HT1080 (cell line): Measurements from ENCODE around the gene TACR2. TPM values are rescaled to one million over a fixed set of nuclear protein-coding genes. Genes with fewer than 3 reads are reported as not detected.

Source experiments
- DNase-seq: peaks from one replicate; pipeline ENCODE4 v3.0.0-alpha.2; 2015; ENCODE audit warnings: low read depth
- total RNA-seq: library from RNA; depleted of rRNA; stranded (reverse); fragments of >200 nt; shearing (Covaris generic); gene quantifications from 2 replicates; pipeline ENCODE4 v1.2.3, GENCODE V29; 2014

Gene TACR2
- total RNA-seq, 1 experiment from 2014 or later = not detected

DNA sequence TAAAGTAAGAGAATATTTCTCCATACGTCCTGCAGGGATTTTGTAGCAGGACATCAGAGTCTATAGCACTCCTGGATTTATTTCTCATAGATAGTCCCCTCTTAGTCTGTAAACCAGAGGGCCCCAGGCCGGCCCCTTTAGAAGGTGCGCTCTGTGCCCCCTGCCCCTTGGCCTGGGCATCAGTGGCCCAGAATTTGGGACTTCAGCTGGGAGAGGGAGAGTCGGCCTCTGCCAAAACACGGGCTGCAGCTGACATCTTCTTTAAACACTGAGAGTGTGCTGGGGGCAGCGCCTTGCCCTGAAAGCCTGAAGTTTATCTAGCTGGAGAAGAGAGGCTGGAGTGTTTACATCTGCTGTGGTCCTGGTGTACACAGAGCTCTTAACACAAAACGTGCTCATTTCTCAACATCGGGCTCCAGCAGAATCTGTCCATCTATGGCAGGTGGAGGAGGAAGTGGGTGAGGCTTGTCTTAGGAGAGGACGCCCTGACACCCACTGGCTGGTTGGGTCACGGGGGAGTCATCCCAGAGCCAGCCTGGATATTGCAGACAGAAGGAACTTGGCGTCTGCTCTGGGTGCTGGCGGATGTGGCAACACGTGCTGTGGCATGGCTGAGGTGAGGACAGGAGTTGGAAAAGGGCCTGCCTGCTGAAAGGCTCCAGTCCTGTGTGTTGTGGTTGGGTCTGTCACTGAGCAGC, 5.0 kb upstream of the TACR2 start:
- no peak for DNase-seq

DNA sequence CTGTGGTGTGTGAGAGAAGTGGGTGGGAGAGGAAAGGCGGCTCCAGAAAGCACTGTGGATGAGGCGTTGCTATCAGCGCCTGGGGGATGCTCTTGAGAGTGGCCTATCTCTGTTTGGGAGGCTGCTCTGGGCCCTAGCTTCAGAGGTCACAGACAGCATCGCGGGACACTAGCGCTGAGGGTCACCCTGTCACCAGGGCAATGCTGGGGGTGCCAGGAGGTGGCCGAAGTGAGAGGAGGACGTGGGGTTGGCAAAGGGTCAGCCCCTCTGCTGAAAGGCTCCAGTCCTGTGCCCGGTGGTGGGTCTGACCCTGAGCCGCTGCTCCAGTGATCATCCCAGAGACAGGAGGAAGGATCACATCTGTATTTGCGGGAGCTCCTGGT, 3.0 kb upstream of the TACR2 start:
- DNase-seq = no peak

DNA sequence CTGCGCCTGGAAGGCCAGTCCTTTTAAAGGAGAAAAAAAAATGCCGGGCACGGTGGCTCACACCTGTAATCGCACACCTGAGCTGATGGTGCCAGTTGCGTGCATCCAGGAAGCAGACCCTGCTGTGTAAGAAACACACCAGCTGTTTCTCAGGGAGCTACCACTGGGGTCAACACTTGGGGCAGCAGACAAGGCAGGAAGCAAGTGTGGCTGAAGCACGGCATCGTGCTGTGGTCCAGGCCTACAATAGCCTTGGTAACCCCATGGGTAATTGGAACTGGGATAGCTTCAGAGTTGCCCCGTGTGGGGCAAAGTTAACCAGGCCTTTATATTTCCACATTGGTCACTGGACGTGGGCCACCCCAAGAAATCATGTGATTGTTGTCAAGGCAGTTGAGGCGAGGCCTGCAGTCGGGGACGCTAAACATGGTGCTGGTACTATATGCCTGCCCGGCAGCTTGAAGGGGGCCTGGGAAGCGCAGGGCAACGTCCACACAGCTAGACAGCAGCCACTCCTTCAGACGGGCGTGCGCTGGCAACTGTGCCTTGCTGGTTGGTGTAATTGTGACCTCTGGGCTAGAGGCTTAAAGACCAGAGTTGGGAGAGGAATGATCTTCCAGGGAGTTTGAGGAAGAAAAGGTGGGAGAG, 2.5 kb upstream of the TACR2 start:
- DNase-seq = no peak

DNA sequence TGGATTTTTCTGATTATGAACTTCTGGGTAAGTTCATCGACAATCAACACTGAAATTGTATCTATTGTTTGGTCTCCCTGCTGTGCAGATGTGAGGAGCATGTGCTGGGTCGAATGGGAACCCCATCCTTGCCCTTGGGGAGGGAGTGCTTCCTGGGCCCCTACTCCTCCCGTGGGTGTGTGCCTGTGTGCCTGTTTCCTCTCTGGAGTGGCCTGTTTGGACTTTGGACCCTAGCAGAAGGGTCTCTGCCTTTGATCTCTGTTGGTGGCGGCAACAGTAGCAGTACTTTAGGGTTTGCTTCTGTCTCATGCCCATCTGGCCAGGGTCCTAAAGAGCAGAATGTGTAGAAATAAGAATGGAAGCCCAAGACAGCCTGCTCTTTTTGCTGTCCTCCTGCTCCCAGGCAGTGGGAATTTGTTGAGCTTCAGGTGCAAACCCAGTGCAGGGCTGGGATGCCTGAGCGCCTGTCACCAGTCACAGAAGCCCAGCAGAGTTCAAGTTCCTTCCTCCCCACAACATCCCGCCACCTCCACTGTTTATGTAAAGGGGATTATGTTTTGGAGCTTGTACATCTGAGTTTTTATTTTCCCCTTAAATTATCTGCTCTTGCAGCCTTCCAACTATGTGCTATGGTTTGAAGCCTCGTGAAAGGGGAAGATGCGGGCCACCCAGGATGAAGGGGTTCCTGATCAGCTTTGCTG, 1.5 kb upstream of the TACR2 start:
- DNase-seq = no peak

DNA sequence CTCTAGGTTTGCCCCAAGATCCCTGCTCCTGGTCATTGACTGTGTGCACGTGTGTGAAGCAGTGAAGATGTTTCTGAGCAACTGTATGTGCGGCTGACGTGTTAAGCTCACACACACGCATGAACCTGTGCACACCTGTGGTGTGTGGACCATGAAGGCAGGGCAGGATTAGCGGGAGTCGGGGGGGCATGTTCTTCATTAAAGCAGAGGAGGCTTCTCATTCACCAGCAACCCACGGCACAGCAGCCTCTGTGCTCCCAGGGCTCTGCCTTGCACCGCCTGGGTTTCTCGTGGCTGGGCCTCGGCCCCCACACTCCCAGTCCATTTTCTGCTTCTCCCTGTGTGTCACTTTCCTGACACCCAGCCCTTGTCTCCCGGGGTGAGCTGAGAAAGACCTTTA, 824 bp upstream of the TACR2 start:
- no peak for DNase-seq

DNA sequence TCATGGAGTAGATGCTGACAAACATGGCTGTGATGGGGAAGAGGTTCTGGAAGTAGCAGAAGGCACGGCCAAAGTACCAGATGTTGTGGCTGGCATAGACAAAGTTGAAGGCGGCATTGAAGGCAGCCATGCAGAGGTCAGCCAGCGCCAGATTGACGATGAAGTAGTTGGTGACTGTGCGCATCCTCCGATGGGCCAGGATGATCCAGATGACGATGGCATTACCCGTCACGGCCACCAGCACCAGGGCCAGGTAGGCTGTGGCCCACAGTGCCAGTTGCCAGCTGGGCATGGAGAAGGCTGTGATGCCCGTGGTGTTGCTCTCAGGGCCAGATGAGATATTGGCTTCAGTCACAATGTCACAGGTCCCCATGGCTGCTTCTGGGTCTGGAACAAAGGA, 767 bp downstream of the TACR2 start:
- no peak for DNase-seq

DNA sequence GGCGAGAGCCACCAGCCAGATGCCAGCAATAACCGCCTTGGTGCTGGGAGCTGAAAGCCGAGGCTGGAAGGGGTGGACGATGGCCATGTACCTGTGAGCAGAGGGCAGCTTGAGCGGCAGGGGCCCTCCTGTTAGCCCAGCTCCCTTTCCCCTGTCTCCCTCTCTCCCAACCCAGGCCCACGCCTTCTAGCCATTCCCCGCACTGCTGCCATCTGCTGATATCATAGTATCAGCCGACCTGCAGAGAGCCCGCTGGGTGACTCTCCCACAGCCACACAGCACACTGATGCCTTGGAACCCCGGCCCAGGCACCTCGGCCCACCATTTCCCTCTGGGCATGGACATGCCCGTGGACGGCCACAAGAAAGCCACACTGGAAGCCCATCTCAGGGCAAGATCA, 1.7 kb downstream of the TACR2 start:
- no peak for DNase-seq

DNA sequence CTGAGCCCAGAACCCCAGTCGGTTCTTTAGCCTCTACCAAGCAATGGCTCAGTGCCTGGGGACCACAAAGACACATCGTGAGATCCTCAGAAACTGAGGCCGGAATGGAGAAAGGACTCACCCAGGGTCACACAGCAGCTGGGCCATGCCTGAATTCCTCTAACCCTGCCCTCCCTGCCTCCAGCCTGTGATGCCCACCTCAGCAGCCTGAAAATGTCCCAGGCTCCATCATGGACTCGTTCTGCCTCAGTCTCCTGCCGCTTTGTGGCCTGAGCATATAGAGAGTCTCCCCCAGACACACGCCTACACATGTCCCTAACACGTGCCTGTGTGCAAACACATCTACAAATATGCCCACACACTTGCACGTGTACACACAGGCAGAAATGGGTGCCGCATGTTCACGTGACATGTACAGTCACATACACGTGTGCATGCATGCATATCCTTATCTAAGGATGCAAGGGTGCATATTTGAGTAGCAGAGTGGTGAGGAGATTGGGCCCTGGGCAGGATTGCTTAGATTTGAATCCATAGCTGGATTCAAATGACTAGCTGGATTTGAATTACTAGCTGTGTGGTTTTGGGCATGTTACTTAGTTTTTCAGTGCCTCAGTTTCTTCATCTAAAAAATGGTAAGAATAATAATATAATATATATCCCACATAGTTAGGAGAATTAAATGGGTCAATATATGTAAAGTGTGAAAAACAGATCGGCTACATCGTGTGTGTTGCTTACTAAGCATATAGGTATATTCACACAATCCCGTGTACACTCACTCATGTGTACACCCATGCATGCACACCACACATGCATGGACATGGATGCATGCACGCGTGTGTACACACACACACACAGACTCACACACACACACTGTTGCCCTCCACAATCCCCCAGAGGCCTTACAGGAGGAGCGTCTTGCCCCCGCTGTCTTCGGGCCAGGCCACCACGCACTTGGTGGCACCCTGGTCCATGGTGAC, 2.4 kb downstream of the TACR2 start:
- DNase-seq = no peak

DNA sequence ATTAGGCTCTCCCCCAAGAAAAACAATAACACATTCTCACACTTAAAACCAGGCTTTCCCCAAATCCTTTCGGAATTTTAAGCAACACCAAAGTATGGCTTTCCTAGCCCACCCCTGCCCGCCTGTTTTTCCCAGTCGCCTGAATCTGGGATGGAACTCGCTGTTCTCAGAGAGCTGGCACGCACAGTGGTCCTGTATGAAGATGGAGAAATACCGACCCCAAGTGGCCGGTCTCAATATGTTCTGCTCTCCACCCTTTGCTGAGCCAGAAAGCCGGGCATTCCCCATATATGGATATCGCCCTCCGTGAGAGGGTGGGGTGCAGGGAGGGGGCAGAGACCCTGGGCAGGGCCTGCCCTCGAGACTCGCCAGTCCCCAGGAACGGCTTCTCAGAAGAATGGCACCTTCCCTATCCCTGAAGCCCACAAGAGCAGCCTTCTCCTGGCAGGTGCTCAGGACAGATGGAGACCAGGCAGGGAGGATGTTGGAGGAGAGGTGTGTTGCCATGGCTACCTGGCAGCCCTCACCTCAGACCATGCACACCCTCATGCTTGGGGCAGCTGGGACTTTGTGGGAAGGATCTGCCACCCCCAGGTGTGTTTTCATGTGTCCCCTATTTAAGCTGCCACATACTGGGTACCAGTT, 3.4 kb downstream of the TACR2 start:
- peak; percentile 64 for DNase-seq

DNA sequence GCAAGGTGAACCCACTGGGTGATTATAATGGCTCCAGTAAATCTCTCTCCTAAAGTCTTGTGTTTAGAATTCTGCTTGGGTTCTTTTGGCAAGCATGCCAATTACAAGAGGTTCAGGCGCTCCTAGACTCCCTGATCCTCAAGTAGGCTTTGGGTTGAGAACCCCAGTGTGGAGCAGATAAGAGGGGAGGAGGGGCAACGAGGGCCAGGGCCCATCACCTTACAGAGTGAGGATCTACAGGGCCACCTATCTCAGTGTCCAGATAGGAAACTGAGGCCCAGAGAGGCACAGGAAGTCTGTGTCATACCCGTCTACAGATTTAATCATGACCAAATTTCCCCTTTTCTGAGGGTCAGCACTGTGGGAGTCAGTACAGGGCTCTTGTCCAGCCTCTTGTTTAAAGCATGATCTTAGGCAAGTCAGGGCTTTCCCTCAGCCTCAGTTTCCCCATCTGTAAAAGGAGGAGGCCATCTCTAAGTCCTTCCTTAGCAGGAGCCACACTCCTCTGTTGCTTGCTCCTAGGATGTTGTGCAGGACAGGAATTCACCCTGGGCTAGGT, 4.4 kb downstream of the TACR2 start:
- no peak for DNase-seq

DNA sequence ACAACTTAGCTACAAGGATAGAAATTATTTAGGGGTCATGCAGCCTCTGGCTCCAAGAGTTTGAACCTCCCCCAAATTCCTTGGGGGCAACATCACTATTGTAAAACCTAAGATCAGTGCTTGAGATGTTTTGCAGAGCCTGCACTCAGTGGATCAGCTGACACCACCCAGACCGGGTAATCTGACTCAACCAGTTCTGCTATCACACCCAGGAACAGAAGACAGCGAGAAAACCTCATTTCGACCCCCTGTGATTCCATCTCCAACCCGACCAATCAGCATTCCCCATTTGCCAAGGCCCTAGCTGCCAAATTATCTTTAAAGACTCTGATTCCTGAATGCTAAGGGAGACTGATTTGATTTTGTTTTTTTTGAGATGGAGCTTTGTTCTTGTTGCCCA, 5.2 kb downstream of the TACR2 start:
- DNase-seq = no peak

DNA sequence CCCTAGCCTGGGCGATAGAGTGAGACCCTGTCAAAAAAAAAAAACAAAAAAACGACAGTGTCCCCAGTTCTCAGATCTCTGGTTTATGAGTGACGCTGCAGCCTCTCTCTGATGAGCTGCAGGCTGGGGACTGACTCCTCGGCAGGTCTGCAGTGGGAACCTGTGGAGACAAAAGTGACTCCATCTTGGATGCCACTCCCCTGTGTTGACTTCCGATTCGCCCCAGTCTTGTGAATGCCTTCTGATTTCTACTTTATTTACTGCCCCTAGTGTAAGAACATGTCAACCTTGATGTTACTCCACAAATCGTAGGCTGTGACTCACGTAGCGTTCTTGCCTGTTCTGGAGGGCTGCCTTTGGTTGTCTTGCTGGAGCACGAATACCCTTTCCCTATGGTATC, 6.2 kb downstream of the TACR2 start:
- no peak for DNase-seq

DNA sequence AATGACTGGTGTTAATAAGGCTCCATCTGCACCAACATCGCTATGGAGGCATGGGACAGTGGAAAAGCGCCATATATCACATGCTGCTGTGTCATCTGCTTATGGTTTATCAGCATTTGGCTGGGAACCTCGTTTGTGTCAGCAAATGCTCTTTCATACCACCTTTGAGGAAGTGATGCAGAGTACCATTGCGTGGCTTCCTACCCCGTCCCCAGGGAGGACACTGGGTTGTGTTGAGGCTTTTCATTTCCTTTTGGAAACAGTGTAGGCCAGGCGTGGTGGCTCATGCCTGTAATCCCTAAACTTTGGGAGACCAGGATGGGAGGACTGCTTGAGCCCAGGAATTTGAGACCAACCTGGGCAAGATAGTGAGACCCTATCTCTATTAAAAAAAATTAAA, 6.8 kb downstream of the TACR2 start:
- DNase-seq = no peak

DNA sequence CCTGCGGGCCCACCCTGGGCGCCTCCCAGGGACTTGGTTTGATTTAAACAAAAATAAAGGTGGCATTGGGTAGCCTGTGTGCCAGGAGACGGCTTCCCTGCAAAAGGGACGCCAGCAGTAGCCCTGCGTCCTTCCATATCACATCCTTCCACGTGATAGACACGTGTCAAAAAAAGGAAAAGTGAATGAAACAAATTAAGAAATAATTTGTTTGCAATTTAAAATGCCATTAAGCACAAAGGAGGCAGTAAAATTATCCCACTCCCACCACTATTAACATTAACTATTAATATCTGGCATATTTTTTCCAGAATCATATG, 7.6 kb downstream of the TACR2 start:
- DNase-seq = no peak

DNA sequence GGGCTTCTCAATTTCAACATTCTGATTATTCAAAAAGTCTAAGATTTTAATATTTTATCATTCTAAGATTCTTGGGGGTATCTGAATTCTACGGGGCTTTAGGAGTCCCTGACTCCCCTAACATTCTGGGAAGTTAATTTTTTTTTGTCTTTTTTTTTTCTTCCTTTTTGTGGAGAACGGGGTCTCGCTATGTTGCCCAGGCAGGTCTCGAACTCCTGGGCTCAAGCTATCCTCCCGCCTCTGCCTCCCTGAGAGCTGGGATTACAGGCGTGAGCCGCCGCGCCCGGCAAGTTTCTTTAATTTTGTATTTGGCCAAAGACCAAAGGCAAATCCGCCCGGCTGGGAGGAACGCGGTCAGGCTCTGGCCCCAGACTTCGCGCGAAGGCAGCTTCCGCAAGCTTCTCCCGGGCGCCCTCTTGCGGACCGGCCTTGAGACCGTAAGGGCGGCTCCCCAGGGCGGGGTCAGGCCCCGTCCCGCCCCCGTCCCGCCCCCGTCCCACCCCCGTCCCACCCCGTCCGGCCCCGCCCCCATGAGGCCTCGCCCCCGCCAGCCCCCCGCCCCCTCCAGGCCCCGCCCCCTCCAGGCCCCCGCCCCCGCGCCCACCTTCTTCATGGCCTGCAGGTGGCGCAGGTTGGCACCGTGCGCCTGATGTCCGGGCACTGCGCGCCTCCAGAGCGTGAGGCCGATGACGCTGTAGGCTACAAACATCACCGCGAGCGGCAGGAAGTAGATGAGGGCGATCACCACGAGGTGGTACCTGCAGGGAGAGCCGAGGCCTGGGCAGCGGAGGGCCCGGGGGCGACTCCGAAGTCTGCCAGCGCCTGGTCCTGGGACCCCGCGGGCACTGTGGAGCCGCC, 8.2 kb downstream of the TACR2 start:
- peak; percentile 76 for DNase-seq

DNA sequence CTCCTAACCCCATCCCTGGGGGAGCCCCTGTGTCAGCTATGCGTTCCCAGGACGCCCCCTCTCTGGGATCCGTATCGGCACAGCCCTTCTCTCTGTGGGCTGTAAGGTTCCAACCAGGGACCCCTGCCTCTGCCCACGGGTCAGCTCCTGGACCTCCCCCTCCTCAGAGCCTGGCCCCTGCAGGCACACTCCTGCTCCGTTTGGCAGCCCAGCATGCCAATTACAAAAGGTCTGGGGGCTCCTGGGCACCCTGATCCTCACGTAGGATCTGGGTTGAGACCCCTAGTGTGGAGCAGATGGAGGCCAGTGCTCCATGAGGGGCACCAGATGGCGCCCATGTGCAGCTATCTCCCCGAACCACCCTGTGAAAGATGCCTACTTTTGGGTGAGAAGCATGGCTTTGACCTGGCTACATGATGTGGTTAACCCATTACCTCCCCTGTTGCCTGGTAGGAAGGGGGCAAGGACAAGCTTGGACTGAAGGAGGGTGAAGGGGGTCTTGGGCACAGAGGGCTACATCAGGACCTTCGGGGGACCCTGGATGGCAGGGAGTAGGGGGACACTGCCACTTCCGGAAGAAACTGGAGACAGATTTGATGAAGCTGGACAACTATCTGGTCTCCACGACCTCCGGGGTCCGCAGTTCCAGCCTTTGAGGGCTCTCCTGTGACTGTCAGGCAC, 9.0 kb downstream of the TACR2 start:
- no peak for DNase-seq

DNA sequence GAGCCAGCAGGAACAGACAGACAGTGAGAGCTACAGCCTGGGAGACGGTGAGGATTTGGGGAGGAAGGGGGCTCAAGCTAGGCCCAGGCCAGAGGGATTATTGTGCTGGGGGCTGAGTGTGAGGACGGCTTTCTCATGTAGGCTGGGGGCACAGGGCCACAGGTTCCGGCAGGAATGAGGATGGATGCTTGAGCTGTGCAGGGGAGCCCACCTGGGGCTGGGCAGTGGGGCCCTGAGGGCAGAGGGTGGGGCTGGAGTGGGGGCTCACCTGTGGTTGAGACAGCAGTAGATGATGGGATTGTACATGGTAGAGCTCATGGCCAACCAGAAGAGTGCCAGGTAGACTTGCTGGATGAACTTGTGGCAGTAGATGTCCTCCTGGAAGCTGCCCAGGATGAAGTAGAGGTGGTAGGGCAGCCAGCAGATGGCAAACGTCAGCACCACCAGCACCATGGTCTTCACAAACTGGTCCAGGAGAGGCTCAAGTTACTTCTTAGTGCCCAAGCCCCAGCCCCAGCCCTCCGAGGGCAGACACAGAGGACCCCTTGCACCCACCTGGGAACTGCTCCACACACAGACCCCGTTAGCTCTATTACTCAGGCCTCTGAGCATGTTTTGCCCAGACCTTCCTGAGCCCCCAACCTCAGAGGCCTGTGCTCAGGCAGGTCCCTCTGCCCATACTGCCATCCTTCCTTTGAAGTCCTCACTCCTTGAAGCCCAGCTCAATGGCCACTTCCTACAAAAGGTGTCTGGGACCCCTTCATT, 9.7 kb downstream of the TACR2 start:
- no peak for DNase-seq

DNA sequence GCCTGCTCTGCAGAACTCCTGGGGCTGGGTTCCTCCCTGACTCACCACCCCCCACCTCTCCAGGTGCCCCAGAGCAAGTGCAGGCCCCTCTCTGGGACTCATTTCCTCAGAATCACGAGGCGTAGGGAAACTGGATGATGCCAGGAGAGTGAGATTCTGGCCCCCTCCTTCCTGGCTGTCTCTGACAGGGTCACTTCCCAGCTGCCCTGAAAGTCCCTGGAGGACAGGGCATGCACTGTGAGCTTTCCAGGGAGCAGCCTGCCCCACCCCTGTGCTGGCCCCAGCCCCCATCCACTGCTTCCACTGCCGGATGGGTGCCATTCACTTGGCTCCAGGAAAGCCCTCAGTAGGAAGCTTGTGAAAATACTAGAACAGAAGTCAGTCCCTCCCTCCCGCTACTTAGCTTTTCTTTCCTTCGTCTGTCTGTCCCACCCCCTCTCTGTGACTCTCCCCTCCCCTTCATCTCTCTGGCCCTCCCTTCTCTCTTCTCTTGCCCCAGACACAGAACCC, 10.4 kb downstream of the TACR2 start:
- DNase-seq = no peak
